HG03558 (cell line): ENCODE data around the gene CPXM2.

ENCODE experiments used
- ATAC-seq: cut with Tn5 transposase; IDR thresholded peaks from one replicate; pipeline ENCODE4 v1.9.1; 2021; ENCODE audit warnings: moderate number of reproducible peaks; ENCODE audit not compliant: unreplicated experiment; ENCODE audit errors: extremely low read depth

The CPXM2 gene

DNA sequence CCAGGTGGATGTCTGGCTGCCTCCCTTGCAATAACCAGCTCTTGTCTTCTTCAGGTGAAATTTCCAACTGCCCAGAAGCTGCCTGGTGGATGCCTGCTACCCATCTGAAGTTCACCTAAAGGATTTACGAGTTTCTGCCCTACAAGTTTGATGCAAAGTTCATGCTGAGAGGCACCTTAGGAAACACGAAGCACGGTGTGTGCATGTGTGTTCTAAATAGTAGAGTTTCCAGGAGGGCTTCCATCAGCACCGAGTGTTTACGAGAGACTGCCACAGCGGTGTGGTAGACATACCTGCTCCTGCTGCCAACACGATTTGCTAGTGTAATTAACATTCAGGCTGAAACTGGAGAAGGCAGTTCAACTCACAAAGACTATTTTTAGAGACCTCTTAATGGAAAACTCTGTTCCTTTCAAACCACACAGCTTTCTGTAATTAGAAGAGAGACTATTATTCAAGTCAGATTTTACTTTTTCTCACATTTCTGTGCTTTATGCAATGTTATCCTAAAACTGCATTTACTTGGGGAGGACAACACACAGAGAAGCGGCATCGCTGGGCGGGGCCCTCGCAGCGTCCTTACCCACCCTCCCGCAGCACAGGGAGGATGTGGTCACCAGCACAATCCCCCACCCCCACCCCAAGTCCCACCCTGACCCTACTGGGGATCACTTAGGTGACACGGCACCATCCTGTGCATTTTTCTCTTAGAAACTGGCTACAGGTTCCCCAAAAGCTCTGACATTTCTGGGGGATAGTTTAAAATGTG, 15.5 kb upstream of the CPXM2 start:
- no peak for ATAC-seq

- no peak for ATAC-seq
These were observed 14.7 kb upstream of the CPXM2 start for GRCh38 chr10:123906296-123906695.

GRCh38 chr10:123904834-123905409, 13.3 kb upstream of the CPXM2 start:
- ATAC-seq: no peak

DNA sequence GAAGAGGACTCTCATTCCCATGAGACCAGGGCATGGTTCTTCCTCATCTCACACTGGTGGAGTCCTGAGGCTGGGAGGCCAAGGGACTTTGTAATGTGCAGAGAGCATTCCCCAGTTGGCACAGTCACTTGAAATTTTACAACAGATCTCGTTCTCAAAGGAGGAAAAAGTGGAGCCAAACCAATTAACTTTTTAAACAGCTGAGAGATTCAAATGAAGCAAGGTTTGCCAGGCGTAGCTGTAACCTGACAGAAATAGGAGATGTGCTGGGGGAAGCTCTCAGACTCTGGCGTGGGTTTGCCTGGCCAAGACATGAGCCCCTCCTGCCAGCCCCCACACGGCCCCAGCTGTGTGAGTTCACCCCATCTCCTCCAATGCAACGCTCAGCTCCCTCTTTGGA, 12.0 kb upstream of the CPXM2 start:
- no peak for ATAC-seq

DNA sequence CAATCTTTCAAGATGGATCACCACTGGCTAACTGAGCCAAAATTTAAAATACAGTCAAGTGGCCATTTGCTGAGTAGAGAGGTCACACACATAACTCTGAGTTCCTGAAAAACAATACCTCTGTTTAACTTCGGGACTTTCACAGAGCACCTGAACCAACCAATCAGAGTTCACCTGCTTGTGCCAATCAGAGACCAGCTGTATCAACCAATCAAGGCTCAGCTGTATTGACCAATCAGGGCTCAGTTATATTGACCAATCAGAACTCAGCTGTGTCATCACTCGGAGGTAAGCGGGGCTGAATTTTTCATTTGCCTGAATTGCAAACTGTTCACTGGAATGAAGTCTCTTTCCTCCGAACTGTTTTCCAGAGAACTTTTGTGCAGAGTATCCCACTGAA, 10.0 kb upstream of the CPXM2 start:
- ATAC-seq: no peak

- no peak for ATAC-seq
These were observed 5.5 kb upstream of the CPXM2 start for GRCh38 chr10:123897146-123897545.

- no peak for ATAC-seq
These were observed 4.8 kb upstream of the CPXM2 start for GRCh38 chr10:123896246-123896927.

GRCh38 chr10:123893651-123894050, 2.0 kb upstream of the CPXM2 start:
- ATAC-seq: no peak

DNA sequence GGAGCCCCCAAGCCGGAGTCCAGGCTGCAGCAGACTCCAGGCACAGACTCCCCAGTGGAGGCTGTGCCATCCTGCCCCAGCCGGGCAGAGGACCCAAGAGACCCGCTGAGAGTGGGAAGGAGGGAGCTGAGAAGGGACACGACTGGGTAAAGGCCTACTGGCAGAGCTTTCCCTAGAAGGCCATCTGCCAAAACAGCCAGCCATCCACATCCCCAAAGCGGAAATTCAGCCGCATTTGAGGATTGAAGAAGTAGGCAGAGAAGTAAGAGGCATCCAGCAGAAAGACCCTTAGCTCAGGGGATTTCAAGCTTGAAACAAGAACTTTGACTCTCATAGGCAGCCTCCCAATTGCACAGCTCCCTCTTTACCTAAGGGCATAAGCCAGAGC, 857 bp downstream of the CPXM2 start:
- ATAC-seq: no peak

- ATAC-seq: no peak
These were observed 1.4 kb downstream of the CPXM2 start for GRCh38 chr10:123890226-123890625.

DNA sequence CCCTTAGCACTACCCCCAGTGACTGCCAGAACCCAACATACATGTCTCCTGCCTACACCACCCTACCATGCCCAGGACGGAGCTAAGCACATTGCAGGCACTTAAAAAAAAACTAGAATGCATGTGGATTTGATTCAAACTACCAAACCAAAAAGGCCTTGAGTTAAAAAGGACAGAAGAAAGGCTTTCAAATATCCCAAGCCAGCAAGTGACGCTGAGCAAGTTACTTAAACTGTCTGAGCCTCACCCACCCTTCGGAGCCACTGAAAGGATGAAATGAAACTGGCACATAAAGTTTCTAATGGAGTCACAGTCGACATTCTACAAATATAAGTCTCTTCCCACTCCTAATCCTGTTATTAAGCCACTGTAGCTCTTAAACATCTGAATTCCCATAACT, 1.8 kb downstream of the CPXM2 start:
- ATAC-seq: no peak

- ATAC-seq: no peak
These were observed 2.9 kb downstream of the CPXM2 start for GRCh38 chr10:123888751-123889150.

DNA sequence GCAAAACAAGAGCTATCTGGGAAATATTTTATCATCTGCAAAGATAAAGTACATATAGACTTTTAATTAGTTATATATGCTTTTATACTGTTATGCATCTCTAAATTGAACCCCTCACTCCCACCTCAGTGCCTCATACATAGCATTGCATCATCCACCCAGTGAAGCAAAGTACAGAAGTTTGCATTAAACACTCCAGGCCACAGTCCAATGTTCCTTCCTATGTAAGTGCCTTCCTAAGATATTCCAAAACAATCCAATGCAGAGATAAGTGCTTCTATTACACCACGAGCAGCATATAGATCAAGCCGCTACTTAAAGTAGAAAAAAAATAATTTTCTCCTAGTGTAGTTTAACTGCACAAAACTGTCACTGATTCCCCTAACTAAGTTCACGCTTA, 3.4 kb downstream of the CPXM2 start:
- no peak for ATAC-seq

GRCh38 chr10:123886292-123886691, 5.3 kb downstream of the CPXM2 start:
- ATAC-seq: no peak

DNA sequence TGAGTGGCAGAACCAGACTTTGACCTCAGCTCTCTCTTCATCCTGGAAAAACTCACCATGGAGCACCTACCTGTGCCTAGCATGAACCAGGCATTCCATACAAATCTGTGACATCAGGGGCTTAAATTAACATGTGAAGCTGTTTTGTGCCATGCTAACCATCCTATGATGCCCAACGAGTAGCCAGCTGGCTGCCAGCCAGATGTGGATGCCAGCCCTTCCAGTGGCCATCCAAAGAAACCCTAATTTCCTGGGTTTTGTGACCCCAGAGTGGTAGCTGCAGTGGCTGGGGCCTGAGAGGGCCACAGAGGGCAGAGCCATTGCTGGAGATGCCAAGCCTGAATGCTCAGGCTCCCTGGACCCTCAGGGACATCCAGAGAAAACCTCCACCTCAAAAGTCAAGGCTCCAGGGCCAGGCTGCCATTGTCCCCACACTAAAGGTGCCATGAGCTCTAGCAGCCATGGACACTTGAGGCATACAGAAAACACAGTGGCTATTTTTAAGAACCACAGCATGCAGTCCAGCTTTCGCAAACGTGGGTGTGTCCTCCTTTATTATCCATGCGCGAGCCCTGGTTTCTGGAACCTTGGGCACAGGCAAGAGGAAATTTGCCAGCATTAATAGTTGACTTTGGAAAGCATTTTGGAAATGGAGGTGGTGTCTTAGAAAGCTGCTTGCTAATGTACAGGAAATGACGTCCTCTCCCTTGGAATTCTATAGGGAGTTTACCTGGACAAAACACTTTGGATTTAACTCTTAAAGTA, 6.0 kb downstream of the CPXM2 start:
- ATAC-seq: no peak

DNA sequence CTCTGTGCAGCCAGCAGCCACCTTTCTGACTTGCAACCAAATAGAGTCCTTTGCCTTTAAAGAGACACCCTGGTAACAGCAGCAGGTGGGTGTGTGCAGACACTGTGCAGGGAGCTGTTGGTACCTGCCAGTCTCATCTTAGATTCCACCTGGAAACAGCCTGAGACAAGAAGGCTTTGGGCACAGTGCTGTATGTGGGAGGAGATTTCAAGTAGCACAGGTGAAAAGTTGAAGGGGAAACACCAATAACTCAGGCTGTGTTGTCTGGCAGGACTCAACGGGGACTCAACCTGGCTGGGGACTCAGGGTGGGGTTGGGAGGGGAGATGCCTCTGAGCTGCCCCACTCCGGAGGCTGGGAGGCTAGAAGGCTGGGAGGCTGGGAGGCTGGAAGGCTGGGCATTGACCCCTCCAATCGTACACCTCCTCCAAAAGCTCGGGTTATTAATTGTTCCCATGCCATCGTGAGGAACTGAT, 6.7 kb downstream of the CPXM2 start:
- no peak for ATAC-seq

- ATAC-seq: no peak
These were observed 7.2 kb downstream of the CPXM2 start for GRCh38 chr10:123884351-123884906.

- ATAC-seq: no peak
These were observed 7.8 kb downstream of the CPXM2 start for GRCh38 chr10:123883673-123884320.

DNA sequence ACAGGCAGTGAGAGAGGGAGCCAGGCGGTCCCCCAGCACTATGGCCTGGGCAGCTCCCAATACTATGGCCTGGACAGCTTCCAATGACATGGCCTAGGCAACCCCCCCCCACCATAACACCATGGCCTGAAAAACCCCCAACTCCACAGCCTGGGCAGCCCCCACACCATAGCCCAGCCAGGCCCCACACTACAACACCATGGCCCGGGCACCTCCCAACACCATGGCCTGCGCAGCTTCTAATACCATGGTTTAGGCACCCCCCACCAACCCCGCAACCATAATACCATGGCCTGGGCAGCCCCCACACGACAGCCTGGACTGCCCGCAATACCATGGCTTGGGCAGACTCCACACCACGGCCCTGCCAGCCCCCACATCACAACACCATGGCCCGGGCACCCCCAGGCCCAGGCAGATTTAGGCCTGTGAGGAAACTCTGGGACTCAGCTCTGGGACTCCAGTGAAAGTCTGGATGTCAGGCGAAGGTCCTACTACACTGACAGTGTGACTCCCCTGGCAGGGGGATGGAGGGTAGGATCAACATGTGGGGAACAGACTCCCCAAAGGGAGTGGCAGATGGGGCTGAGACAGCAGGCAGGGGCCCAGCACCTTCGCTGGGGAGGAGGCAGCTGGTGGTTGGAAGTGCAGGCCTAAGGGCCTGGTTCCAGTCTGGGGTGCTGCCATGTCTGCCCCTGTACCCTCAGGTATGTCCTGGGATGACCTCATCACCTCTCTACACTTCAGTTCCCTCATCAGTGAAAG, 8.7 kb downstream of the CPXM2 start:
- no peak for ATAC-seq
